ENCODE measurements around the gene SH3PXD2B.

Gene SH3PXD2B

GRCh38 chr5:172280317-172280716 lies 174.0 kb downstream of the SH3PXD2B start:
- peaks cover 25% of the 10 kb centered on the region for H3K4me1 ChIP-seq (ENCODE audit: insufficient read depth, low read length)
- no peaks in the 10 kb centered on the region for H3K9me3 ChIP-seq (ENCODE audit: low read length)
- no peaks in the 10 kb centered on the region for H3K36me3 ChIP-seq (ENCODE audit: insufficient read depth, low read length)
- no peak overlapping the region for H3K9ac ChIP-seq (ENCODE audit: low read length)
- H3K27ac ChIP-seq (ENCODE audit: low read depth, low read length), result no peak overlapping the region
- H3K27me3 ChIP-seq (ENCODE audit: control insufficient read depth in 1 of 2, insufficient read depth in 2 of 2, low read length in 2 of 2), result no peaks in the 10 kb centered on the region
- no peak overlapping the region for H3K4me3 ChIP-seq (ENCODE audit: low read depth in 1 of 2, low read length in 2 of 2)

GRCh38 chr5:172278356-172278755 lies 176.0 kb downstream of the SH3PXD2B start:
- no peaks in the 10 kb centered on the region for H3K36me3 ChIP-seq (ENCODE audit: insufficient read depth, low read length)
- H3K9ac ChIP-seq (ENCODE audit: low read length), result no peak overlapping the region
- no peak overlapping the region for H3K27ac ChIP-seq (ENCODE audit: low read depth, low read length)
- no peak overlapping the region for H3K4me3 ChIP-seq (ENCODE audit: low read depth in 1 of 2, low read length in 2 of 2)
- no peaks in the 10 kb centered on the region for H3K27me3 ChIP-seq (ENCODE audit: control insufficient read depth in 1 of 2, insufficient read depth in 2 of 2, low read length in 2 of 2)
- H3K9me3 ChIP-seq (ENCODE audit: low read length), result no peaks in the 10 kb centered on the region
- H3K4me1 ChIP-seq (ENCODE audit: insufficient read depth, low read length), result peaks cover 20% of the 10 kb centered on the region

GRCh38 chr5:172276214-172276613 lies 178.1 kb downstream of the SH3PXD2B start:
- H3K27me3 ChIP-seq (ENCODE audit: control insufficient read depth in 1 of 2, insufficient read depth in 2 of 2, low read length in 2 of 2), result no peaks in the 10 kb centered on the region
- H3K36me3 ChIP-seq (ENCODE audit: insufficient read depth, low read length), result no peaks in the 10 kb centered on the region
- no peak overlapping the region for H3K4me3 ChIP-seq (ENCODE audit: low read depth in 1 of 2, low read length in 2 of 2)
- no peak overlapping the region for H3K27ac ChIP-seq (ENCODE audit: low read depth, low read length)
- H3K9ac ChIP-seq (ENCODE audit: low read length), result no peak overlapping the region
- H3K9me3 ChIP-seq (ENCODE audit: low read length), result no peaks in the 10 kb centered on the region
- H3K4me1 ChIP-seq (ENCODE audit: insufficient read depth, low read length), result peaks cover 7% of the 10 kb centered on the region
